Measurements from ENCODE around the gene CACNG5.

Gene CACNG5

GRCh38 chr17:66826856-66827255 lies 8.1 kb upstream of the CACNG5 start:
- no peak for DNase-seq

- no peak for DNase-seq
Observed at GRCh38 chr17:66829386-66829864, 5.5 kb upstream of the CACNG5 start.

GRCh38 chr17:66829883-66830282 lies 5.0 kb upstream of the CACNG5 start:
- DNase-seq, result no peak

GRCh38 chr17:66830451-66830850 lies 4.5 kb upstream of the CACNG5 start:
- DNase-seq, result no peak

- no peak for DNase-seq
Observed at GRCh38 chr17:66831383-66832210, 3.3 kb upstream of the CACNG5 start.

- no peak for DNase-seq
Observed at GRCh38 chr17:66833201-66833600, 1.7 kb upstream of the CACNG5 start.

GRCh38 chr17:66834426-66834918 lies 445 bp upstream of the CACNG5 start:
- no peak for DNase-seq

- no peak for DNase-seq
Observed at GRCh38 chr17:66835476-66835875, 559 bp downstream of the CACNG5 start.

- DNase-seq, result no peak
Observed at GRCh38 chr17:66836063-66837005, 1.4 kb downstream of the CACNG5 start.

GRCh38 chr17:66837226-66837625 lies 2.3 kb downstream of the CACNG5 start:
- no peak for DNase-seq

GRCh38 chr17:66837885-66838665 lies 3.2 kb downstream of the CACNG5 start:
- DNase-seq, result no peak

- DNase-seq, result no peak
Observed at GRCh38 chr17:66839616-66840015, 4.7 kb downstream of the CACNG5 start.

- DNase-seq, result no peak
Observed at GRCh38 chr17:66840061-66840460, 5.1 kb downstream of the CACNG5 start.

- DNase-seq, result no peak
Observed at GRCh38 chr17:66841328-66841727, 6.4 kb downstream of the CACNG5 start.

GRCh38 chr17:66841744-66842143 lies 6.8 kb downstream of the CACNG5 start:
- no peak for DNase-seq

GRCh38 chr17:66842505-66842904 lies 7.6 kb downstream of the CACNG5 start:
- no peak for DNase-seq

- no peak for DNase-seq
Observed at GRCh38 chr17:66842959-66843358, 8.0 kb downstream of the CACNG5 start.

GRCh38 chr17:66843627-66844026 lies 8.7 kb downstream of the CACNG5 start:
- no peak for DNase-seq

GRCh38 chr17:66847704-66848103 lies 12.8 kb downstream of the CACNG5 start:
- DNase-seq, result no peak

- no peak for DNase-seq
Observed at GRCh38 chr17:66848496-66848895, 13.6 kb downstream of the CACNG5 start.

GRCh38 chr17:66849032-66849655 lies 14.2 kb downstream of the CACNG5 start:
- no peak for DNase-seq
